NCI-H2196 treated with DMSO at 0.1 percent for 48 hours (cell line): ENCODE measurements around the gene TJP1.
"Not testable (repeated sequence)": the region's sequence is repeated elsewhere in the genome, so short reads cannot be mapped to it uniquely, and the experiment has no call there.

Experiments
- DNase-seq: peaks from one replicate; lab custom pipeline; 2025; ENCODE audit not compliant: unreplicated experiment; lab: John Stamatoyannopoulos, UW

The TJP1 gene

DNA sequence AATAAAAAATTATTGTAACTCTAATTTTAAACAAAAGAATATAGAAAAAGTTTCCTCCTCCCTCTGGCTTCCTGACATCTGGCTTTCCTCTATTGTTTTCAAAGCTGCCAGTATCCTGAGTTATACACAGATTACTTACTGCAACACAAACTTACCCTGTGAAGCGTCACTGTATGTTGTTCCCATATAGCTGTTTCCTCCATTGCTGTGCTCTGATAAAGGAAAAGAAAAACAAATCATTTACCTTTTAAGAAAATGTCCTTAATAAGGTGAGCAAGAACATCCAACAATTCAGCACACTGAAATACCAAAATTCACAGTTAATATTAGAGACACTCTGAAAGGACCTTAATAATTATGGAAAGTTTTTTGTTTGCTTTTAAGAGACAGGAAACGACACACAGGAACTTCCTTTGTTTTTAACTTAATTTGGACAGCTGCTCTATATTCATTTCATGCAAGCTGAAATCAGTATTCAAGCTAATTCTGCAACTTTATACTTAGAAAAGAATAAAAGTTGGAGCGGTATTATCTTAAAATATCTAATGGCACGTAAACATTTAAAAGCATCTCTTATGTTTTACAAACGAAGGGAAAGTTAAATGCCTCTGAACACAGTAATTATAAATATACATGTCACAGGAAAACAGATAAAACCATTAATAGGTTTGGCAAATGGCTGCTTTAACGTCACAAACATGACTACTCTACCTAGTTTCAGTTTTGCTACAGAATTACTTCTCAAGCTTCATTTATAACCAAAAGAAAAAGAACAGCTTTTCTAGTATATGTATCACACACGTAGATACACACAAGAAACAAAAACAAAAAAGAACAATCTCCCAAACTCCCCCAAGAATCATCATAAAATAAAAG, 21.5 kb downstream of the TJP1 start:
- DNase-seq, result no peak

DNA sequence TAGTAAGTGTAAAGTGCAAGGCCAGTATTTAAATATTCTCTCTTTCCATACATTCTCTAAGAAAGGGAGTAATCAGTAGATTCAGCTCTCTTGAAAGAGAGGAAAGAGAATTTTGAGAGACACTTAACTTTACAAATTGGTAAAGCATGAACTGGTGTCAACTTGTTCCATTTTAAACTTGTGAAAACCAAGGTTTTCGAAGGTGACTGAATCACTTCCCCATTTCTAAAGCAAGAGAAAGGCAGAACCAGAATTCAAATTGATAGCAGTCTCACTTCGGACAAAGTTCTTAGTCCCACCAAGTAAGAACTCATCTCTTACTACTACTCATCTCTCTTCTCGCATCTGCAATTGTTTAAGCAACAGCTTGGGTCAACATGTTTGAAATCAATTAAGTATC, 22.4 kb downstream of the TJP1 start:
- DNase-seq, result no peak

DNA sequence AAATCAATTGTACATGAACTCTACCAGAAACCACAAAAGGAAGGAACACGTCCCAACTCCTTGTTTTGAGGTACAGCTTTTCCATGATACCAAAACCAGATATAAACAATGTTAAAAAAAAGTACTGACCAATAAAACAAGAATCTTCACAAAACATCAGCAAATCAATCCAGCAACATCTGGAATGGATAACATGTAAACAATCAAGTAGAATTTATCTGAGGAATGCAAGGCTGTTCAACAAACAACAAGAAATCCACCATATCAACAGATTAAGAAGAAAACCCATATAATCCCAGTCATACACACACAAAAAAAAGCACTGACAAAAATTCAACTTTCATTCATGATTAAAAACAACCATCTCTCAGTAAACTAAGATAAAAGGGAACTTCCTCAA, 26.7 kb downstream of the TJP1 start:
- no peak for DNase-seq

- no peak for DNase-seq
Observed at GRCh38 chr15:29792426-29793159, 29.7 kb downstream of the TJP1 start.

DNA sequence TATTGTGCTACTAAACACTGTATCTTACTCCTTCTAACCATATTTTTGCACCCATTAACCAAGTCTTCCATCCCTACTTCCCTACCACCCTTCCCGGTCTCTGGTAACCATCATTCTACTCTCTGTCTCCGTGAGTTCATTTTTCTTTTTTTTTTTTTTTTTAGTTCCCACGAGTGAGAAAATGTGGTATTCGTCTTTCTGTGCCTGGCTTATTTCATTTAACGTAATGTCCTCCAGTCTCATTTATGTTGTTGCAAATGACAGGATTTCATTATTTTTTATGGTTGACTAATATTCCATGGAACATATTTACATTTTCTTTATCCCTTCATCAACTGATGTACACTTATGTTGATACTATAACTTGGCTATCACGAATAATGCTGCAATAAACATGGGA, 31.7 kb downstream of the TJP1 start:
- DNase-seq, result no peak

DNA sequence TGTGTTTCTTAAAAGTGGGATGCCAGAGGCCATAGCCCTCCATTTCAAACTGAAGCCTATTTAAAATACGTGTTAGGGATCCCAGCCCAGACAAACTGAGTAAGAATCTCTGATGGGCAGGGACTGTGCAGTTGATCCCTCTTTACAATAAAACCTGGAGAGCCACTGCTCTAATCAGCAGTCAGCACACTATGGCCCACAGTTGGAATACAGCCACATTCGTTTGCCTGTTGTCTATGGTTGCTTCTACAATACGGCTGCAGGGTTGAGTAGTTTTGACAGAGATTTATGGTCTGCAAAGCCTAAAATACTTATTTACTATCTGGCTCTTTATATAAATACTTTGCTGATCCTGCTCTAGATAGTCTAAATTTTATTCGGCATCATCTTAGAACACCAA, 32.4 kb downstream of the TJP1 start:
- no peak for DNase-seq

DNA sequence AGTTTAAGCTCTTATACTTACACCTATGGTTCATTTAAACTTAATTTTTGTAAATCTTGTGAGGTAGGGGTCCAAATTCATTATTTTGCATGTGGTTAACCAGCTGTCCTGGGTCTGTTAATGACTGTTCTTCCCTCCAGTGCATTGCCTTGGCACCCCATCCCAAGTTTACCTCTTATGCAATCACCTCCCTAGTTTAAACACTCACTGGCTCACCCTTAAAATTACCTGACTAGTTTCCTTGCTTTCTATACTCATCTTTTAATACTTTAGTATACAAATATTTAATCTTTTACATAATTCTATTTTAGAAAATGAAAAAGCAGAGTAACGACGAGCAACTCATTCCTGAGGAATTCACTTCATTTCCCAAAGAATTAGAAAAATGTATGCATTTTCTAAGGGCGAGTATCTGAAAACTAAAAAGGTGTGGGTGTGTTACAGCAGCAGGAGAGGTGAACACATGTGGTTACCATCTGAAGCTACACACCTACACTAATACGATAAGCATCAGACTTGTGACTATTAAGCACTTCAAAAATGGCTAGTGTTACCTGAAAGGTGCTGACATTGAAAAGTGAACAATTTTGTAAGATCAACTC, 33.7 kb downstream of the TJP1 start:
- DNase-seq, result no peak

DNA sequence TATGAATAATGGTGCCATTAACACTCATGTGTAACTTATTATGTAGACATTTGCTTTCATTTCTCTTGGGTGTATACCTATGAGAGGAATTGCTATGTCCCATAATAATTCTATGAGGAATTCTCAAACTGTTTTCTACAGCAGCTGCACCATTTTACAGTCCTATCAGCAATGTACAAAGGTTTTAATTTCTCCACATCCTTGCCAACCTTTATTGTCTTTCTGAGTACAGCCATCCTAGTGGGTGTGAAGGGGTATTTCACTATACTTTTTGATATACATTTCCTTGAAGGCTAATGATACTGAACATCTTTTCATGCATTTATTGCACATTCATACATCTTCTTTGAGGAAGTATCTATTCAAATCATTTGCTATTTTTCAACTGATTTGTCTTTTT, 34.5 kb downstream of the TJP1 start:
- no peak for DNase-seq

DNA sequence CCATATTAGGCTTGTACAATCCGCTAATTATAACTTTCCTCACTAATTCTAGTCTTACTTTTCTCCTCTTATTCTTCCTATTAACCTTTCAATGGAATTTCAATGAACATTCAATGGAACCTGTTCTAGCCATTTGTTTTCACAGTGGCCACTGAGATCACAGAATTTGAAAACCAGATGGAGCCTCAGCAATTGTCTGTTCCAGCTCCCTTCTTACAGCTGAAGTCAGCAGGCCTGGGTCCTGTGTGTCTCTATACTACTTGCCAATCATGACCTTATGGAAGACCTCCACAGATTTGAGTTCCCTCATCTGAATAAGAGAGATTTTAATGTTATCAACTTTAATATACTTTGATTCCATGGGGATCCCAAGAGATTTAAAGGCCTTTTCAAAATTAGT, 36.6 kb downstream of the TJP1 start:
- no peak for DNase-seq

- DNase-seq, result no peak
Observed at GRCh38 chr15:29785136-29785535, 37.1 kb downstream of the TJP1 start.

- DNase-seq, result no peak
Observed at GRCh38 chr15:29784413-29784812, 37.9 kb downstream of the TJP1 start.

- DNase-seq, result not testable (repeated sequence)
Observed at GRCh38 chr15:29782816-29783215, 39.5 kb downstream of the TJP1 start.

DNA sequence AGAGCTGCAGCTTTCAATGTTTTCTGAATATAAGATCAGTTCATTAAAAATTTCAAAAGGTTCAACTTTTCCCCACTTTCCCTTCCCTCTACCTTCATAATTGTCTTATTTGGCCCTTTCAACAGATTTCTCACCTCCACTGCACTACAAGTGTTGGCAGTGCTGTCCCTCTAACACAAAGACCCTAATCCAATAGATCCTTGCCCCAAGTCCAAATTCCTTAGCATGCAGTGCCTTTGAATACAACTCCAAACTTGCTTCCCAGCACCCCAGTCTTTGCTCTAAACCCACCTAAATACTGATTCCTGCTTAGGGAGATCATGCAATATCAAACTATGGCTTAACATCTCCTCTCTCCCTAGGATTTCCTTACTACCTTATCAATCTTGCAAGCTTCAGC, 43.9 kb downstream of the TJP1 start:
- no peak for DNase-seq

DNA sequence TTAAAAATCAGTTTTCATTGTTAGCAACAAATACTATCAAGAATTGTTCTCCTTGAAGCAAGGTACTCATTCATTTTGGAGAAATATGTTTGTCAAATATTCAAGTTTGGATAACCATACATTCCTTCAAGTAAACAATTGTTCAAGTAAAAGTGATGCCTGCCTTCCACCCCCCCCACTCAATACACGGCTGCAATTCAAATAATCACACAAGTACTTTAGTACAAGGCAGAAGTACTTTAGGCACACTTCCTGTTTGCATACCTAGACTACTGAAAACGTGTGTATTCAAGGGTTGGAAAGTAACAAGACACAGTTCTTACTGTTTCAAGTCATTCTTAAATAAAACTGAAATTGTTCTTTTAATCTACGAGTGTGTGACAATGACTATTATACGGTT, 45.4 kb downstream of the TJP1 start:
- no peak for DNase-seq

- DNase-seq, result no peak
Observed at GRCh38 chr15:29774900-29775299, 47.4 kb downstream of the TJP1 start.

DNA sequence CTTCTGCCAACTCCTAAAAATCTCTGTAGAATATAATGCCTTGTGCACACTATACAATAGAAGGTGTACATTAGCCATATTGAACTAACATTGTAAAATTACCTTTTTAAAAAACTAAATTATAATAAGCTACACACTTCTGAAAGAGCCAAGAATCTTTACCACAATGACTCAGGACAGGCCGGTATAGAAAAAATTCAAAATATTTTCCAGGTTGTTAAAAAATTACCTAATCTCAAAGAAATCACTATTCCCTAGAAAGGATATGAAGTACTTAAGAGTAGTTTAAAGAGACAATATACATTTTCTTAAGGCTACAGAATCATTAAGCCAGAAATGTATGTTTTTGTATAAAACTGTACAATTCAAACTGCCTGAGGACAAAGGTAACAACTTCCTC, 48.5 kb downstream of the TJP1 start:
- no peak for DNase-seq

- no peak for DNase-seq
Observed at GRCh38 chr15:29773000-29773399, 49.3 kb downstream of the TJP1 start.

DNA sequence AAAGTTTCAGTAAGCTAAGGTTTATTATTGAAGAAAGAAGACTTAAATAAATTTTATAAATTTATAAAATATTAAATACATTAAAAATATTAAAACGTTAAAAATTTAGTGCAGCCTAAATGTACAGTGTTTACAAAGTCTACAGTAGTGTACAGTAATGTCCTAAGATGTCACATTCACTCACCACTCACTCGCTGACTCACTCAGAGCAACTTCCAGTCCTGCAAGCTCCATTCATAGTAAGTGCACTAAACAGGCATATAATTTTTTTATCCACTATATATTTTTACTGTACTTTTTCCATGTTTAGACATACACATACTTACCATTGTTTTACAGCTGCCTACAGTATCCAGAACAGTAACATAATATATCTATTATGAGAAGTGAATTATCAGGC, 51.5 kb downstream of the TJP1 start:
- no peak for DNase-seq

DNA sequence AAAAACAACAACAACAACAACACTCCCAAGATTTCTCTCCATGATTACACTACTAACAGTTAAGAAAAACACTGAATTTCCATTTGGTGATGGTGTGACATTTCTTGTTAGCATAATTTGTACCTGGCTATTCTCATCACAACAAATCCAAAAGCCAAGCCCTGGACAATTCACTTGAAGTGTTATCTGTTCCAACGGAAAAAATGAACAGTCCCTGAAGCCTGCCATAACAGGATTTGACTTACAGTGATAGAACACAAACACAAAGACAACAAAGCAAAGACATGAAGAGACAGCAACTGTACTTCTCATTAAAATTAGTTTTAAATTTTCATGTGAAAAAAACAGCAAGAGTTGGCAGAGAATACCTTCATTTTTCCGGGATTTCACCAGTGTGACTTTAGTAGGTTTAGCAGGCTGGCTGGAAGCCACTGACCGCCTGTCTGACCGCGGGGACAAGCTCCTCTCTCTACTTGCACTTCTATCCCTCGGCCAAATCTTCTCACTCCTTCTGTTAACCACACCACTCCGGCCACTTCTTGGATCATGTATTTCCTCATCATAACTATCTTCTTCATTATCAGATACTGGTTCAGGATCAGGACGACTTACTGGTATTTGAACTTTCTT, 56.3 kb downstream of the TJP1 start:
- no peak for DNase-seq

GRCh38 chr15:29765234-29765841, 56.9 kb downstream of the TJP1 start:
- no peak for DNase-seq

DNA sequence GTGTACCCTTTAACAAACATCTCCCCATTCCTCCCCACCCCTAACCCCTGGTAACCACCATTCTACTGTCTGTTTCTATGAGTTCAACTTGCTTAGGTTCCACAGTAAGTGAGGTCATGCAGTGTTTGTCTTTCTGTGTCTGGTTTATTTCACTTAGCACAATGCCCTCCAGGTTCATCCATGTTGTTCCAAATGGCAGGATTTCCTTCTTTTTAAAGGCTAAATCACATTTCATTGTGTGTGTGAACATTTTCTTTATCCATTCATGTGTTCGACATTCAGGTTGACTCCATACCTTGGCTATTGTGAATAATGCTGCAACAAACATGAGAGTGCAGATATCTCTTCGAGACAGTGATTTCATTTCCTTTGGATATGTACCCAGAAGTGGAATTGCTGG, 62.7 kb downstream of the TJP1 start:
- no peak for DNase-seq
